ENCODE data around the gene GRPR.

Gene GRPR

DNA sequence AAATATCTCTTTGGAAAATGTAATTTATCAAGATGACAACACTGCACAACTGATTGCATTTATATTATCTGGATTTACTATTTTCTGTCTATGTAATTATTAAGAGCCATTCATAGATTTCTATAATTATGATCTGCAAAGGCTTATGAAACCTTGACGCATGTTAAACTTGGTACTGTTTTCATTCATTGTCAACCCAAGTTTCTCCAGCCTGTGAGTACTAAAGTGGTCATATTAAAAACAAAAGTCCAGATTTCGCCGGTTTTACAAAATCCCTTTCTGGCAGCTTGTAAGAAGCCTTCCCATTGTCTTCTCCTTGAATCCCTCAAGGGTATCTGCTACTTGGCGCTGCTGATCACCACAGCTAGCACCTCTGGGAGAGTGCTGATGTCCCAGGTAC, 19.7 kb upstream of the GRPR start:
- no peak overlapping the region for H3K4me3 ChIP-seq (ENCODE audit: low read depth, low read length)
- H3K36me3 ChIP-seq (ENCODE audit: control insufficient read depth, insufficient read depth, low read length), result no peaks in the 10 kb centered on the region
- H3K27me3 ChIP-seq (ENCODE audit: control insufficient read depth, insufficient read depth, low read length), result no peaks in the 10 kb centered on the region
- H3K4me1 ChIP-seq (ENCODE audit: control insufficient read depth, insufficient read depth, low read length), result no peaks in the 10 kb centered on the region; the same call in 1 of the 2 replicates
- no peak overlapping the region for H3K9ac ChIP-seq (ENCODE audit: low read length)
- H3K9me3 ChIP-seq (ENCODE audit: control insufficient read depth, insufficient read depth, low read depth, low read length), result peaks cover 5% of the 10 kb centered on the region
- H3K27ac ChIP-seq (ENCODE audit: low read depth, low read length), result no peak overlapping the region

DNA sequence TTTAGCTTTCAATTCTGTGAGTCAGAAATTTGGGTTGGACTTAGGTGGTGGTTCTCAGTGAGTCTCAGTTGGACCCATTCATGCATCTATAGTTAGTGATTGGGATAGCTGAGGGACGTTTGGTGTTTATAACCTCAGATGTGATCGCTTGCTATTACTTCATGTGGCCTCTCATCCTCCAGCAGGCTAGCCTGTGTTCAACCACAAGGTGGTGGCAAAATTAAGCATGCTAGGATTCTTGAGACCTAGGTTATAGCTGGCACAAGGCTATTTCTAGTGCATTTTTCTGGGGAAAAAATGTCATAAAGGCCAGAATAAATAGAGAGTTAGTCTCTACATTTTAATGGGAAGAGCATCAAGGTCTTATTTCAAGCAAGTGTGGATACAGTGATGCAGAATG, 10.9 kb upstream of the GRPR start:
- Histone ChIP-seq H3K4me3 (ENCODE audit: low read depth, low read length) (no peak overlapping the region), H3K36me3 (ENCODE audit: control insufficient read depth, insufficient read depth, low read length) (no peaks in the 10 kb centered on the region), H3K9ac (ENCODE audit: low read length) (no peak overlapping the region), H3K9me3 (ENCODE audit: control insufficient read depth, insufficient read depth, low read depth, low read length) (peaks cover 12% of the 10 kb centered on the region), H3K27ac (ENCODE audit: low read depth, low read length) (no peak overlapping the region), H3K27me3 (ENCODE audit: control insufficient read depth, insufficient read depth, low read length) (no peaks in the 10 kb centered on the region), H3K4me1 (ENCODE audit: control insufficient read depth, insufficient read depth, low read length) (no peaks in the 10 kb centered on the region)

DNA sequence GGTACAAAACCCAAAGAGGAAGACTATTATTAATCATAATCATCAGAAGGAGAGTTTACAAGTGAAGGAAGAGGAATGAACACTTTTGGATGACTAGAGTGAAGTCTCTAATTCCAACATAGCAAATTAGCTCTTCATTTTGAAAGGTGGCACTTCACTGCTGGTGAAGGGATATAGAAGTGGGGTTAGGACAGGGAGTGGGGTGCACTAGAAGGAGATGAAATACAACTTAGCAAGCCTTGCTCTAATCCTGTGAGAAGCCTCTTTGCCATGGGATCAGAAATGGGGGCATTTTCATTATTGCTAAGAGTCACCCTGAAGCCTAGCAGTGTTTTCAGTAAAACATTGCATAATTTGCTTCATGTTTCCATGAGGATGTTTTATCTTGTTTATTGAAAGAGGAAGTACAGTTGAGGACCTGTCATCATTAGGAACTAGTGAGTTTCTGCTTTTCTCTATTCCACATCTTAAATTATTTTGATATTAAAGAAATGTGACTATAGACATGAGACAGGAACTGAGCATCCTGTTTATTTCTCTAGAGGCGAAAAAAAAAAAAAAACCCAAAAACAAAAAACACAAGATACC, 9.3 kb upstream of the GRPR start:
- Histone ChIP-seq H3K4me1 (ENCODE audit: control insufficient read depth, insufficient read depth, low read length) (no peaks in the 10 kb centered on the region), H3K4me3 (ENCODE audit: low read depth, low read length) (no peak overlapping the region), H3K27ac (ENCODE audit: low read depth, low read length) (no peak overlapping the region), H3K9ac (ENCODE audit: low read length) (no peak overlapping the region), H3K27me3 (ENCODE audit: control insufficient read depth, insufficient read depth, low read length) (no peaks in the 10 kb centered on the region), H3K36me3 (ENCODE audit: control insufficient read depth, insufficient read depth, low read length) (no peaks in the 10 kb centered on the region), H3K9me3 (ENCODE audit: control insufficient read depth, insufficient read depth, low read depth, low read length) (peaks cover 24% of the 10 kb centered on the region)

DNA sequence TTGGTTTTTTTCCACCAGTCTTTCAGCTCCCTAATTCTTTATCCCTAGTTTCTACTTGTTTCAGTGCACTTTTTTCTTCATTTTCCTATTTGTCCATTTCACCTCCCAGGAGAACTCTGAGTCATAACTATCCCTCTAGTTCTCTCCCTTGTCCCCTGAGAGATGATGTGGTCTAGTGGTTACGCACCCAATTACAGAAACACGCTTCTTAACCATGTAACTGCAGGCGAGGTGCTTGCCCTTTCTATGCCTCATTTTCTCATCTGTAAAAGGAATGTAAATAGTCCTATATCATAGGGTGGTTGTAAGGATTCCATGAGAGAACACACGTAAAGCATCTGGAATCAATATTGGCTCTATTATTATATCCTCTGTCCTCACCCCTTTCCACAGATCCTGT, 8.8 kb upstream of the GRPR start:
- Histone ChIP-seq H3K4me1 (ENCODE audit: control insufficient read depth, insufficient read depth, low read length) (no peaks in the 10 kb centered on the region), H3K9ac (ENCODE audit: low read length) (no peak overlapping the region), H3K36me3 (ENCODE audit: control insufficient read depth, insufficient read depth, low read length) (no peaks in the 10 kb centered on the region), H3K27ac (ENCODE audit: low read depth, low read length) (no peak overlapping the region), H3K4me3 (ENCODE audit: low read depth, low read length) (no peak overlapping the region), H3K9me3 (ENCODE audit: control insufficient read depth, insufficient read depth, low read depth, low read length) (peaks cover 29% of the 10 kb centered on the region), H3K27me3 (ENCODE audit: control insufficient read depth, insufficient read depth, low read length) (no peaks in the 10 kb centered on the region)

DNA sequence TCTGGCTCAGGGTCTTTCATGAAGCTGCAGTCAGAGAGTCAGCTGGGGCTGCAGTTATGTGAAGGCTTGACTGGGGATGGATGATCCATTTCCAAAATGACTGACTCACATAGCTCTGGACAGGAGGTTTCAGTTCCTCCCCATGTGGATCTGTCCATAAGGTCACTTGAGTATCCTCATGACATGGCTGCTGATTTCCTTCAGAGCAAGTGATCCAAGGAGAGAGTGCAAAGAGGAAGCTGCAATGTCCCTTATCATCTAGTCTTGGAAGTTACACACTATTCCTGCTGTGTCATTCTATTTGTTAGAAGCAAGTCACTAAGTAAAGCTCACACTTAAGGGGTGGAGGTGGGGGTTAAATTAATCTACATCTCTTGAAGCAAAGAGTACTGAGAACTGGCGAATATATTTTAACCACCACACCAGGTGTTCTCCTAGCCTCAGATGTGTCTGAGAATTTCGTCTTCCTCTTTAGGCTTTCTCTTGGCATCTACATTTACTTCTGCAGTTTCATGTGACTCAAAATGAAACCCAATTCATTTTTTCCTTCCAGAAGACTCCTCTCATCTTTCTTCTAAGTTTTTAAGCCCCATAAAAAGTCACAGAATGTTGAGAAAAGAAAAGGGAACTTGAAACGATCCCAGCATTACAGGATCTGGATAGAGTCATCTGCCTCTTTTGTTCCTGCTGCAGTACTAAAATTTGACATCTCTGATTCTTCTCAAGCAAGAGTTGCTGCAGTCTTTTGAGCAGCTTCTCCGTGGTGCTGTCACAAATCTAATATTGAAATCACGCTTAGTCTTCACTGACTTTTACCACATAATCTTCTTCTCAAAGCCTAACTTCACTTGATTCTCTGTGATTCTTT, 3.8 kb upstream of the GRPR start:
- Histone ChIP-seq H3K9me3 (ENCODE audit: control insufficient read depth, insufficient read depth, low read depth, low read length) (peaks cover 23% of the 10 kb centered on the region), H3K9ac (ENCODE audit: low read length) (no peak overlapping the region), H3K4me1 (ENCODE audit: control insufficient read depth, insufficient read depth, low read length) (peaks cover 14% of the 10 kb centered on the region), H3K4me3 (ENCODE audit: low read depth, low read length) (no peak overlapping the region), H3K36me3 (ENCODE audit: control insufficient read depth, insufficient read depth, low read length) (no peaks in the 10 kb centered on the region), H3K27me3 (ENCODE audit: control insufficient read depth, insufficient read depth, low read length) (no peaks in the 10 kb centered on the region), H3K27ac (ENCODE audit: low read depth, low read length) (no peak overlapping the region)

DNA sequence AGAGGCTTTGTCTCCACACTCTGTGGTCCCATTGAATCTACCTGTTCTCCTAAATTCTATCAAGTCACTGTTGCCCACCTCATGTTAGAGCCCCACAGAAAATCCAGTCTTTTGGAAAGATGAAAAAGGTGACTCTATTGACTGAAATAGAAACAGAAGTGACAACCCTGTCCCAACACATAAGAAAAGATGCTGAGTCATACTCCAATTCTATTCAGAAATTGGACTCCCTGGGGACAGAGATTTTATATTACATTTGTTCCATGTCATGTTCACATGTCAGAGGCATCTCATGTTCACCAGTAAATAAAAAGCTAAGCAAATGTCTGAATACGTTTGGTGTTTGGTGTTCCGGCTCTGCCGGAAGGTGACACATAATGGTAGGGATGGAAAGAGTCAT, 2.9 kb upstream of the GRPR start:
- no peak overlapping the region for H3K4me3 ChIP-seq (ENCODE audit: low read depth, low read length)
- peaks cover 14% of the 10 kb centered on the region for H3K4me1 ChIP-seq (ENCODE audit: control insufficient read depth, insufficient read depth, low read length)
- peaks cover under 1% of the 10 kb centered on the region; the same call in 1 of the 2 replicates for H3K36me3 ChIP-seq (ENCODE audit: control insufficient read depth, insufficient read depth, low read length)
- peaks cover 19% of the 10 kb centered on the region for H3K9me3 ChIP-seq (ENCODE audit: control insufficient read depth, insufficient read depth, low read depth, low read length)
- no peak overlapping the region for H3K27ac ChIP-seq (ENCODE audit: low read depth, low read length)
- H3K27me3 ChIP-seq (ENCODE audit: control insufficient read depth, insufficient read depth, low read length), result no peaks in the 10 kb centered on the region
- no peak overlapping the region for H3K9ac ChIP-seq (ENCODE audit: low read length)

DNA sequence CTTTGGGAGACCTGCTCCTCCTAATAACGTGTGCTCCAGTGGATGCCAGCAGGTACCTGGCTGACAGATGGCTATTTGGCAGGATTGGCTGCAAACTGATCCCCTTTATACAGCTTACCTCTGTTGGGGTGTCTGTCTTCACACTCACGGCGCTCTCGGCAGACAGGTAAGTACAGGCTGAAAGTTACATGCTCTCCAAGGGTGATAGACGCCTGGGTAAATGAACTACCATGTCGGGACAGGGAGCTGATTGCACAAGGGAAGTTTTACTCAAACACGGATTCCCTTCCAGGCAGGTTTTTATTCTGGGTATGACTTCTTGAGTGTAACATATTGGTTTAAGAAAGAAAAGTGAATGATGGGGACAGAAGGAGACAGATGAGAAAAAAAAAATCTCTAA, 836 bp downstream of the GRPR start:
- Histone ChIP-seq H3K27me3 (ENCODE audit: control insufficient read depth, insufficient read depth, low read length) (no peaks in the 10 kb centered on the region), H3K9ac (ENCODE audit: low read length) (peak overlapping the region; percentile 1), H3K4me3 (ENCODE audit: low read depth, low read length) (peak overlapping the region; percentile 63)

DNA sequence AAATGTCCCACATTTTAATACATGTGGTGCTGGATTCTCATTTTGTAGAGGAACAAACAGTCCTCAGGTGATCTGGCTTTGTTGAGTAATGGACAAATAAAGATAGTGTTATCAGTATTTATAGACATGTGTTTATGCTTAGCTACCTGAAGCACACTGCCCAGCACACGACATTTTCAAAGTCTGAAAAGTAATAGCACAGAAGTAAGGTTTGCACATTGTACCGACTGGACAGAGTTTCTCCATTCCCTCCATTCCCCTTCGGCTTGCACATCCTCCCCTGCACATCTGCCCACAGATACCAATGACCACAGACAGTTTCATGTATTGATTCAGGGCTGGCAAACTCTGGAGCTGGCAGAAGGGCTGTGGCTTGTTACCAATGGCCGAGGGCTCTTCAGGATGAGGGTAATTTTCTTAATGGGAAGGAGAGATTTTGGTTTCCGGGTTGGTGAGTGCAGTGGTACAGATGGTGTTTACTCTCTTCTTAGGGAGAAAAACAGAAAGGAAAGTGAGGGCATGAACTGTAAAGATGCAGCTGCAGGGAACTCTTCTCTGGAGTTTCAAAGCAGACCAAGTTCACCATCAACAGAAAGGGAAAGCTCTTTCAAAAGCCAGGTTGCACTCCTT, 2.3 kb downstream of the GRPR start:
- peak overlapping the region; percentile 18; the same call in 1 of the 2 replicates for H3K27ac ChIP-seq (ENCODE audit: low read depth, low read length)
- H3K4me3 ChIP-seq (ENCODE audit: low read depth, low read length), result peak overlapping the region; percentile 63
- peak overlapping the region; percentile 63 for H3K9ac ChIP-seq (ENCODE audit: low read length)
- peaks cover 3% of the 10 kb centered on the region; the same call in 1 of the 2 replicates for H3K9me3 ChIP-seq (ENCODE audit: control insufficient read depth, insufficient read depth, low read depth, low read length)
- H3K4me1 ChIP-seq (ENCODE audit: control insufficient read depth, insufficient read depth, low read length), result peaks cover 14% of the 10 kb centered on the region
- peaks cover 32% of the 10 kb centered on the region; the same call in 1 of the 2 replicates for H3K36me3 ChIP-seq (ENCODE audit: control insufficient read depth, insufficient read depth, low read length)
- H3K27me3 ChIP-seq (ENCODE audit: control insufficient read depth, insufficient read depth, low read length), result no peaks in the 10 kb centered on the region

More for the DNA sequence above, 836 bp downstream of the GRPR start:
- peaks cover 14% of the 10 kb centered on the region for H3K4me1 ChIP-seq (ENCODE audit: control insufficient read depth, insufficient read depth, low read length)
- peaks cover 19% of the 10 kb centered on the region; the same call in 1 of the 2 replicates for H3K36me3 ChIP-seq (ENCODE audit: control insufficient read depth, insufficient read depth, low read length)
- H3K9me3 ChIP-seq (ENCODE audit: control insufficient read depth, insufficient read depth, low read depth, low read length), result peaks cover 6% of the 10 kb centered on the region
- H3K27ac ChIP-seq (ENCODE audit: low read depth, low read length), result no peak overlapping the region

DNA sequence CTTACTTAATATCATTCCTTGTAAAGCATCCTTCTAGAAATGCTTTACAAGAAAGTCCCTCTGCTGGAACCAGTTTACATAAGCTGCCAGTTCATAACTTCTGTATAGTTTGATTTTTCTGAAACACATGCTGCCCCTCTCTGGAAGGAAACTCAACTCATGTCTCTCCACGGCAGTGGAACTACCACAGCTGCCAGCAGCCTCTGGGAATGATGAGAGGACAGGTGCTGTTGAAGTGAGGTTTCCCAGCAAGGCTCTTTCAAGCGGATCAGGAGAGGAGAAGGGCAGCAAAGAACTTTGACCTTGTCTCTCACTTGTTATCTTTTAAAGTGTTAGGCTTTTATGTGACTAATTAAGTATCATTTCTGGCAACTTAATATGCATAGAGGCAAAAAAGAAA, 7.3 kb downstream of the GRPR start:
- Histone ChIP-seq H3K27me3 (ENCODE audit: control insufficient read depth, insufficient read depth, low read length) (no peaks in the 10 kb centered on the region), H3K9ac (ENCODE audit: low read length) (no peak overlapping the region), H3K4me1 (ENCODE audit: control insufficient read depth, insufficient read depth, low read length) (peaks cover 13% of the 10 kb centered on the region; the same call in 1 of the 2 replicates), H3K36me3 (ENCODE audit: control insufficient read depth, insufficient read depth, low read length) (peaks cover 51% of the 10 kb centered on the region; the same call in 1 of the 2 replicates), H3K4me3 (ENCODE audit: low read depth, low read length) (peak overlapping the region; percentile 41; the same call in 1 of the 2 replicates), H3K9me3 (ENCODE audit: control insufficient read depth, insufficient read depth, low read depth, low read length) (peaks cover 5% of the 10 kb centered on the region; the same call in 1 of the 2 replicates), H3K27ac (ENCODE audit: low read depth, low read length) (no peak overlapping the region)

DNA sequence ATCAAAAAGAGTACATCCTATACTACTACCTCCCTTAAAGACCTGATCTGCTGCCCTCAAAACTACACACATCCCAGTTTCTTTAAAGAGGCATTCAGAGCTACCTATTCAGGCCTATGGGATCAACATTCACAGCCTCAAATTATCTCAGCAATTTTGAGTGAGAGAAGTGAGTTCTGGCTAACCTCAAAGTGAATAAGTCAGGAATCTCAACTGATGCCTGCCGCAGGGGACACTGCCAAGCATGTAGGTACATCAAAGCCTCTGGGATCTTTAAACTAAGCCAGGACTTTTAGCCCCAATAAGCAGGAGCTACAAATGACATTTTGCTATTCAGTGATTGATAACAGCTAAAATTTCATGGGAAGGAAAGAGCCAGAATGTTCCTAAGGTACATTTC, 11.6 kb downstream of the GRPR start:
- H3K36me3 ChIP-seq (ENCODE audit: control insufficient read depth, insufficient read depth, low read length), result peaks cover 44% of the 10 kb centered on the region; the same call in 1 of the 2 replicates
- H3K27ac ChIP-seq (ENCODE audit: low read depth, low read length), result no peak overlapping the region
- peaks cover 25% of the 10 kb centered on the region for H3K4me1 ChIP-seq (ENCODE audit: control insufficient read depth, insufficient read depth, low read length)
- no peaks in the 10 kb centered on the region for H3K27me3 ChIP-seq (ENCODE audit: control insufficient read depth, insufficient read depth, low read length)
- H3K9ac ChIP-seq (ENCODE audit: low read length), result no peak overlapping the region
- no peak overlapping the region; the same call in 1 of the 2 replicates for H3K4me3 ChIP-seq (ENCODE audit: low read depth, low read length)
- peaks cover 5% of the 10 kb centered on the region; the same call in 1 of the 2 replicates for H3K9me3 ChIP-seq (ENCODE audit: control insufficient read depth, insufficient read depth, low read depth, low read length)
